ENCODE data around the gene CENPL. TPM values are rescaled to one million over a fixed set of nuclear protein-coding genes. Genes with fewer than 3 reads are reported as not detected.

Gene CENPL
- total RNA-seq, 4 donors from 2014 or later, result 4.9 to 8.5 (median 6.2) TPM

DNA sequence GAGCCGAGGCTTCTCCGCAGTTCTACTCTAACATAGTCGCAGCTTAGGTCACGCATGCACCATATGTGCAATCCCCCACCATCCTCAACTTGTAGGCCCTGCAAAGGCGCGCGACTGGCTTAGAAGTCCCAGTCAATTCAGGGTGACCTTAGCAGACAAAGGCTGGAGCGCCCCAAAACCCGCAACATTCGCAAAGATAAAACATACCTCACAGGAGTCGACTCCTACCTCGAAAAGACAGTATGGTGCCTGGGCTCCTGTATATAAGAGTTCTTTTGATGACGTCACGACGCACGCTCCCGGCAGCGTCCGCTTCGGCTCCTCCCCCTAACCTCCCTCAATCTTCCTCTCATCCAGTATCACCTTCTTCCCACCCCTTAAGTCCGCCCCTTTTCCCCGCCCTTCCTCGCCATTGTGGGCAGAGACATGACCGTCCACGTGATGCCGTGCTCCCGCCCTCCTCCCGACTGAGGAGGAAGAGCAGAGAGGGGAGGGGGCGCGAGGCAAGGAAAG, 43.1 kb upstream of the CENPL start, which contains the start of gene GAS5:
Gene GAS5 (minus strand): TSS at position 237 of the 513 bp plus-strand sequence.
- TF ChIP-seq, protein P1, sequence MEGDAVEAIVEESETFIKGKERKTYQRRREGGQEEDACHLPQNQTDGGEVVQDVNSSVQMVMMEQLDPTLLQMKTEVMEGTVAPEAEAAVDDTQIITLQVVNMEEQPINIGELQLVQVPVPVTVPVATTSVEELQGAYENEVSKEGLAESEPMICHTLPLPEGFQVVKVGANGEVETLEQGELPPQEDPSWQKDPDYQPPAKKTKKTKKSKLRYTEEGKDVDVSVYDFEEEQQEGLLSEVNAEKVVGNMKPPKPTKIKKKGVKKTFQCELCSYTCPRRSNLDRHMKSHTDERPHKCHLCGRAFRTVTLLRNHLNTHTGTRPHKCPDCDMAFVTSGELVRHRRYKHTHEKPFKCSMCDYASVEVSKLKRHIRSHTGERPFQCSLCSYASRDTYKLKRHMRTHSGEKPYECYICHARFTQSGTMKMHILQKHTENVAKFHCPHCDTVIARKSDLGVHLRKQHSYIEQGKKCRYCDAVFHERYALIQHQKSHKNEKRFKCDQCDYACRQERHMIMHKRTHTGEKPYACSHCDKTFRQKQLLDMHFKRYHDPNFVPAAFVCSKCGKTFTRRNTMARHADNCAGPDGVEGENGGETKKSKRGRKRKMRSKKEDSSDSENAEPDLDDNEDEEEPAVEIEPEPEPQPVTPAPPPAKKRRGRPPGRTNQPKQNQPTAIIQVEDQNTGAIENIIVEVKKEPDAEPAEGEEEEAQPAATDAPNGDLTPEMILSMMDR (IDR thresholded peaks at IDR 0.05; ENCODE audit: low read depth), result no peak

DNA sequence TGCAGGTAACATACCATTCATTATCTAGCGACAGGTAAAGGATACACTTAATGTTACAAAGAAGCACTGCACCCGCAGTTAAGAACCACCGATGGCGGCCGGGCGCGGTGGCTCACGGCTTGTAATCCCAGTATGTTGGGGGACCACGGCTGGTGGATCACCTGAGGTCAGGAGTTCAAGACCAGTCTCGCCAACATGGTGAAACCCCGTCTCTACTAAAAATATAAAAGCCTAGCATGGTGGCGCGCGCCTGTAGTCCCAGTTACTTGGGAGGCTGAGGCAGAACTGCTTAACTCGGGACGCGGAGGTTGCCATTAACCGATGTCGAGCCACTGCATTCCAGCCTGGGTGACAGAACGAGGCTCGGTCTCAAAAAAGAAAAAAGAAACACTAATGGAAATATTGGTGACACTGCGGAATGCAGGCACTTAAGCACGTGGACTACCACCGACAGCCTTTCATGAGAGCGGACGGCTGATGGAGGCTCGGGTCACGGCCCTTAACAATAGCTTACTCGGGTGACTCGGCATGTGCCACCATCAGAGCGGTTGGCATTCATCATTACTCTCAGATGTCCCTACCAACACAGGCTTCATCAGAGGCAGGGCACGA, 42.6 kb upstream of the CENPL start:
- TF ChIP-seq, protein P1 (IDR thresholded peaks at IDR 0.05; ENCODE audit: low read depth), result no peak

DNA sequence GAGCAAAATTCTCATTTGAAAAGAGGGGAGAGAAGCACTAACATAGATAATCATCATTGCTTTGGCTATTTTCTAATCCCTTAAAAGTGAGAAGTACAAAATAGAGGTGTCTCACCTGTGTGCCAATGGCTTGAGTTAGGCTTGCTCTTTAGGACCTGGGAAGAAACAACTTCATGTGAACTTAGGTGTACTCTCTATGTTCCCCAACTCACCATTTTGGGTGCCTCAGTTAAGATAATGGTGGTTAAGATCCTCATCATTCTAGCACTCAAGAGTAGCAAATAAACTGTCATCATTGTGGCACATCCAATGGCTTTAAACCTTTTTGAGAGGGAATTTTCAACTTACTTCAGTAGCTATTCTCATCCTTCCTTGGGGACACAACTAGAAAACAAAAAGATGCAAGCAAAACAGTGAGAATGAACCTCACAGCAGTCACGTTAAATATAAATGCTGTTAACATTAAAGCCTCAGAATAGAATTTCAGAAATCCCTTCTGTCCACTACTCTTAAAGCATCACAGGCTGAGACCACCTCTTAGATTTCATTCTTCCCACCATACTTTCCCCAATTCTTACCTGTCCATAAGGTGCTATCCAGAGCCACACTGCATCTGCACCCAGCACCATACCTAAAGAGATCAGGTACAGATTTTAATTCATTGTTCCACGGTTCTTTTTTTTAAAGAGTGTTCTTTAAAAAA, 41.9 kb upstream of the CENPL start:
- TF ChIP-seq, protein P1 (IDR thresholded peaks at IDR 0.05; ENCODE audit: low read depth), result no peak

DNA sequence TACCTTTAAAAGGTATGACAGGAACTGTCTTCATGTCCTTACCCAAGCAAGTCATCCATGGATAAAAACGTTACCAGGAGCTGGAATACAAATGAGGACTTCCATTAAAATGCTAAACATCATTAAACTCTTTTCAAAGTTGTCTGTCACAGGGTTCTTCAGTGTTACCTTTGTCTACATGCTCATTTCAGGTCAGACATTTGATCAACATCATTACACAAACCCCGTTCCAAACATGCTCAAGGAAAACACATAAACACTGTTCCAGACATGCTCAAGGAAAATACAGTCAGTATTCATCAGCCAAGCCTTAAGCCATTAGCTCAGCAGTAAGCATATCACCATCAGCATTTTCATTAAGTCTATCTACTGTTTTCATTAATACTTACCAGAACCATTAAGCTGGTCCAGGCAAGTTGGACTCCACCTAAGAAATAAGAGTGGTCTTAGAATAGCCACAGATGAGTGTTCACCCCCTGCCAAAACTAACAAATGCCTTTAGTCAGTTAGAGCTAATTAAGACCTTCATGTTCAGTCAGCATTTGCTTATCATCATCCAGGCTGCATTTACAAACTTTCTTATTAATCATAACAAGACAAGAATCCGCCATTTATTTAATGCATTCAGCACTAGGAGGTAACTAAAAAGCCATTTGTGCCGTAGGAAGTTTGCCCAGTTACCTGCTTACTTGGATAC, 40.9 kb upstream of the CENPL start:
- TF ChIP-seq, protein P1 (IDR thresholded peaks at IDR 0.05; ENCODE audit: low read depth), result no peak

DNA sequence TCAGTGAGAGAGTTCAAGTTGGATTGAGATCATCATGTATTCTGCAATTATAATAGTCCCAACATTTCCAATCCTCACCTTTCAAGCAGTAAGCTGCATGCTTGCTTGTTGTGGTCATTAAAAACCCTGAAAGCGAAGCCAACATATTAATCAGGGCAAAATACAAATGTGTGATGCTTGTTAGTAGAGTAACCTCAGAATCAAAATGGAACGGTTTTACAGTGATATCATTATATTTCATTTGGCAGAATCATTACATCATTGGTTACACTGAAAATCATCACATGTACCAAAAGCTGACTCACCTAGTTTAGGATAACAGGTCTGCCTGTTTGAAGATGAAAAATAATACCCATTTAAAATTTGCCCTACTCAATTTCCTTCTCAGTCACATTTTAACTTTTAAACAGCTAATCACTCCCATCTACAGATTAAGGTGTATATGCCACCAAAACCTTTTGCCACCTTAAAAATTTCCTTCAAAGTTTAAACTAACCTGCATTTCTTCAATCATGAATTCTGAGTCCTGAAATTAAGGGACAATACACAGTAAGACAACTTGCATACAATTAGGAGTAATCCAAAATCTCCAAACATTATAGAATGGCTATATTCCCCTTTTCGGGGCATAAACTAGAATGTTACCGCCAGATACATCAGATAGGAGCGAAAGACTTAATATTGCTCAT, 39.6 kb upstream of the CENPL start:
- TF ChIP-seq, protein P1 (IDR thresholded peaks at IDR 0.05; ENCODE audit: low read depth), result no peak

DNA sequence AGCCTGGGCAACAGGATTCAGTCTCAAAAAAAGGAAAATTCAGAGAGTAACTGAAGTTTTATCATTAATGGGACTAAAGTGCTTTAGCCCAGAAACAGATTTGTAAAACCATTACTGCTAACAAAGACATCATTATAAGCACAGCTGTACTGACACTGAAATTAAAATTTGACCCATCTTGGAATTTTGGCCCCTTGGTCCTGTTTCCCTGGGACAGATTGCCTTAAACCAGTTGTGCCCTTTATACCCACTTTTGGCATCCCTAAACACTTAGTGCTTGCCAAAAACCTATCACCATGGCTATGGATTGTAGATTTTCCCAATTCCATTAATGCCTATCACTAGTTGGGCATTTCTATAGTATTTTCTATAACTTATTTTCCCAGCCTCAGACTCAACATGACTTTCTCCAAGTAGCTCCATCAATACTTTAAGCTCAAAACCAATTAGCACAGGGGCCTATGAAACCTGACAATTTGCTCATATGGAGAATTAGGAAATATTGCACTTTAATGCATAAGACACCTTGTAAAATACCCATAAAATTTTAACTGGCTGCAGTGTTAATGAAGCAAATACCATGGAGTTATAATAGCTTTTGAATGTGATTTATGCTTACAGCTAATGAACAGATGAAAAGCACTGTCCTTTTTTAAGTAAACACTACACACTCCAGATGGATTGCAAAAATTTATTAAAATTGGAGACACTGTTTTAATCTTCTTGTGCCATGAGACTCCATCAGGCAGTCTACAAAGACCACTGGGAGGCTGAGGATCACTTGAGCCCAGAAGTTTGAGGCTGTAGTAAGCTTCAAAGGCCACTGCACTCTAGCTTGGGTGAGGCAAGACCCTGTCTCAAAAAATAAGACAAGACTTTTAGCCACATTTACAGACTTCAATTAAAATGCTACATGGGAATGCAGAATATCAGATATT, 38.8 kb upstream of the CENPL start:
- TF ChIP-seq, protein P1 (IDR thresholded peaks at IDR 0.05; ENCODE audit: low read depth), result no peak

All from subcutaneous adipose tissue (tissue), 4 donors.